Endothelial cell (in vitro differentiated cells): ENCODE measurements around the gene SULT2B1. TPM values are rescaled to one million over a fixed set of nuclear protein-coding genes. Genes with fewer than 3 reads are reported as not detected.
"Not testable (repeated sequence)": the region's sequence is repeated elsewhere in the genome, so short reads cannot be mapped to it uniquely, and the experiment has no call there.

Source experiments
- DNase-seq: peaks from one replicate; pipeline ENCODE4 v3.0.0; 2021; ENCODE audit warnings: low spot score
- H3K27ac Mint-ChIP-seq: one replicate; pipeline ENCODE4 v1.8.0; 2021; ENCODE audit warnings: mixed read lengths, inconsistent platforms; ENCODE audit not compliant: unreplicated experiment
- H3K27me3 Mint-ChIP-seq: one replicate; pipeline ENCODE4 v1.8.0; 2021; ENCODE audit warnings: mild to moderate bottlenecking, moderate library complexity, mixed read lengths, inconsistent platforms; ENCODE audit not compliant: unreplicated experiment
- H3K36me3 Mint-ChIP-seq: one replicate; pipeline ENCODE4 v1.8.0; 2021; ENCODE audit warnings: mild to moderate bottlenecking, low read depth, mixed read lengths, inconsistent platforms; ENCODE audit not compliant: unreplicated experiment
- H3K4me1 Mint-ChIP-seq: one replicate; pipeline ENCODE4 v1.8.0; 2021; ENCODE audit warnings: mild to moderate bottlenecking, mixed read lengths, inconsistent platforms; ENCODE audit not compliant: unreplicated experiment
- H3K4me3 Mint-ChIP-seq: one replicate; pipeline ENCODE4 v1.8.0; 2021; ENCODE audit warnings: mild to moderate bottlenecking, mixed read lengths, inconsistent platforms; ENCODE audit not compliant: unreplicated experiment
- H3K9me3 Mint-ChIP-seq: one replicate; pipeline ENCODE4 v1.8.0; 2021; ENCODE audit warnings: mixed read lengths, inconsistent platforms; ENCODE audit not compliant: unreplicated experiment
- total RNA-seq: library from RNA; stranded (reverse); fragmentation: NEBNext Ultra II Directional; extraction: Animal tissue kit (Norgen Biotek cat#: 25700); gene quantifications from one replicate; pipeline ENCODE4 v1.2.1, GENCODE V29; 2021; ENCODE audit not compliant: unreplicated experiment
- TF ChIP-seq, protein P1 (sequence below): fragments of 200-600 bp; sonication (generic); IDR thresholded peaks from one replicate; pipeline ENCODE4 v1.5.0; 2021; ENCODE audit warnings: antibody characterized with exemption; ENCODE audit not compliant: unreplicated experiment

SULT2B1 gene
- total RNA-seq, 1 donor from 2014 or later: 0.62 TPM

DNA sequence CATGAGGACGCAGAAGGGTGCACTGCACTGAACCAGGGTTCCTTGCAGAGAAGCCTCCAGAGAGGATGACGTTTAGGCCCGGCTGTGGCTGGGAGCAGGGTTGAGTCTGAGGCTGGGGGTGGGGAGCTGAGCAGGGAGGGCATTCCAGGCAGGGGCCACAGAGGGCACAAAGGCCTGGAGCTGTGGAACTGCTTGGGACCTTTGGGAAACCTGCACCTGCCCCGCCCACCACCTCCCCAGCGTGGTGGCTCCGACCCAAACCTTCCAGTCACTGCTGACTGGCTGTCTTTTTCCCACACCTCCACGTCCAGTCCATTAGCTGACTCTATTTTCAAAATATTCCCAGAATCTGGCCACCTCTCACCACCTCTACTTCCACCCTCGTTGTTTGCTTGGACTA lies 35.4 kb upstream of the SULT2B1 start:
- H3K4me3 Mint-ChIP-seq: no peak overlapping the region
- TF ChIP-seq, protein P1, sequence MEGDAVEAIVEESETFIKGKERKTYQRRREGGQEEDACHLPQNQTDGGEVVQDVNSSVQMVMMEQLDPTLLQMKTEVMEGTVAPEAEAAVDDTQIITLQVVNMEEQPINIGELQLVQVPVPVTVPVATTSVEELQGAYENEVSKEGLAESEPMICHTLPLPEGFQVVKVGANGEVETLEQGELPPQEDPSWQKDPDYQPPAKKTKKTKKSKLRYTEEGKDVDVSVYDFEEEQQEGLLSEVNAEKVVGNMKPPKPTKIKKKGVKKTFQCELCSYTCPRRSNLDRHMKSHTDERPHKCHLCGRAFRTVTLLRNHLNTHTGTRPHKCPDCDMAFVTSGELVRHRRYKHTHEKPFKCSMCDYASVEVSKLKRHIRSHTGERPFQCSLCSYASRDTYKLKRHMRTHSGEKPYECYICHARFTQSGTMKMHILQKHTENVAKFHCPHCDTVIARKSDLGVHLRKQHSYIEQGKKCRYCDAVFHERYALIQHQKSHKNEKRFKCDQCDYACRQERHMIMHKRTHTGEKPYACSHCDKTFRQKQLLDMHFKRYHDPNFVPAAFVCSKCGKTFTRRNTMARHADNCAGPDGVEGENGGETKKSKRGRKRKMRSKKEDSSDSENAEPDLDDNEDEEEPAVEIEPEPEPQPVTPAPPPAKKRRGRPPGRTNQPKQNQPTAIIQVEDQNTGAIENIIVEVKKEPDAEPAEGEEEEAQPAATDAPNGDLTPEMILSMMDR: no peak

DNA sequence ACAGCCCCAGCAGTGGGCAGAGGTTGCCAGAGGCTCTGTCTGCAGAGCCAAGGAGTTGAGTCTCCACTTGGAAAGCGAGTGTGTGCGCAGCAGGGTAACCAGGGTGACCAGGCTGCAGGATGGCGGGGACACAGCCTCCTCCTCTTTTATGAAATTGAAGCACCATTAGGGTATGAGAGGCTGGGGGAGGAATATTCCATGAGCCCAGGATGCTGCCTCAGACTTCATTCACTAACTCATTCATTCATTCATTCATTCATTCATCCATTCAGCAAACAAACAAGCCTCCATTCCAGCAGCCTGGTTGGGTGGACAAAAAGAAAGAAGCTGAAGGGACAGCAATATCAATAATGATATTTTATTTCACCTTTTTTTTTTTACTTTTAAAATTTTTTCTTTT lies 33.8 kb upstream of the SULT2B1 start:
- Mint-ChIP-seq H3K4me1 (no peaks in the 10 kb centered on the region), H3K27ac (no peak overlapping the region), H3K36me3 (no peaks in the 10 kb centered on the region), H3K9me3 (no peaks in the 10 kb centered on the region), H3K27me3 (no peaks in the 10 kb centered on the region), H3K4me3 (no peak overlapping the region)
- DNase-seq: no peak
- TF ChIP-seq, protein P1: no peak

More for the DNA sequence above, 35.4 kb upstream of the SULT2B1 start:
- Mint-ChIP-seq H3K9me3 (no peaks in the 10 kb centered on the region), H3K27me3 (no peaks in the 10 kb centered on the region), H3K27ac (no peak overlapping the region), H3K36me3 (no peaks in the 10 kb centered on the region), H3K4me1 (no peaks in the 10 kb centered on the region)
- no peak for DNase-seq

DNA sequence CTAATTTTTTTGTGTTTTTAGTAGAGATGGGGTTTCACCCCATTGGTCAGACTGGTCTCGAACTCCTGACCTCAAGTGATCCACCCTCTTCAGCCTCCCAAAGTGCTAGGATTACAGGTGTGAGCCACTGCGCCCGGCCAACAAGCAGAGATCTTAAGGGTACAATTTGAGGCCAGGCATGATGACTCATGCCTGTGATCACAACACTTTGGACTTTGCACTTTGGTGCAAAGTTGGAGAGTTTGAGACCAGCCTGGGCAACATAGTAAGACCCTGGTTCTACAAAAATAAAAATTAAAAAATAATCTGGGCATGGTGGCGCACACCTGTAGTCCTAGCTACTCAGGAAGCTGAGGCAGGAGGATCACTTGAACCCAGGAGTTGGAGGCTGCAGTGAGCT lies 32.5 kb upstream of the SULT2B1 start:
- not testable (repeated sequence) for H3K4me3 Mint-ChIP-seq, DNase-seq, H3K27ac Mint-ChIP-seq, H3K4me1 Mint-ChIP-seq, H3K9me3 Mint-ChIP-seq, H3K36me3 Mint-ChIP-seq, H3K27me3 Mint-ChIP-seq

DNA sequence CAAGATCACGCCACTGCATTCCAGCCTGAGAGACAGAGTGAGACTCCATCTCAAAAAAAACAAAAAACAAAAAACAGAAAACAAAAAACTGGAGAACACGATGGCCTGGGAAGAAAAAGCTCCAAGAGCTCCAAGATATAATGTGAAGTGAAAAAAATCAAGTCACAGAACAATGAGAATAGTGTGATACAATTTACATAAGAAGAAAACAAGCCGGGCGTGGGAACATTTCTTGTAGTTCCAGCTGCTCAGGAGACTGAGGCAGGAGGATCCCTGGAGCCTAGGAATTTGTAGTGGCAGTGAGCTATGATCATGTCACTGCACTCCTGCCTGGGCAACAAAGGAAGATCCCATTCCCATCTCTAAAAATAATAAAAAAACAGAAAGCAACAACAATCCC lies 31.8 kb upstream of the SULT2B1 start:
- TF ChIP-seq, protein P1: no peak
- DNase-seq: no peak
- no peaks in the 10 kb centered on the region for H3K4me1 Mint-ChIP-seq
- H3K9me3 Mint-ChIP-seq: no peaks in the 10 kb centered on the region
- H3K27ac Mint-ChIP-seq: no peak overlapping the region
- H3K4me3 Mint-ChIP-seq: no peak overlapping the region
- no peaks in the 10 kb centered on the region for H3K27me3 Mint-ChIP-seq
- H3K36me3 Mint-ChIP-seq: no peaks in the 10 kb centered on the region

DNA sequence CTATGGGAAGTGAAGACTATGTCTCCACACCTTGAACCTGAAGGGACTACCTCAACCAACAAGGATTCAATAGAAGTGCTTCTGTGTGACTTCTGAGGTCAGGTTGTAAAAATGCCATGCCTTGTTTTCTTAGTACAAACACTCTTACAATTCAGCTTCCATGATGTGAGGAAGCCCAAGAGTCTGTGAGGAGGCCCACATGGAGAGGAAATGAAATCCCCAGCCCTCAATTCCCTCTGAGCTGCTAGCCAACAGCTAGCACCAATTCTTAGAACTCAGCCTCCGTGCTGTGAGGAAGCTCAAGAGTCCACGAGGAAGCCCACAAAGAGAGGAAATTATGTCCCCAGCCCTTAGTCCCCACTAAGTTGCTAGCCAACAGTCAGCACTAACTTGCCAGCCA lies 27.8 kb upstream of the SULT2B1 start:
- Mint-ChIP-seq H3K9me3 (no peaks in the 10 kb centered on the region), H3K27ac (no peak overlapping the region), H3K36me3 (no peaks in the 10 kb centered on the region), H3K27me3 (peaks cover 3% of the 10 kb centered on the region), H3K4me3 (no peak overlapping the region), H3K4me1 (no peaks in the 10 kb centered on the region)
- no peak for DNase-seq
- TF ChIP-seq, protein P1: no peak

DNA sequence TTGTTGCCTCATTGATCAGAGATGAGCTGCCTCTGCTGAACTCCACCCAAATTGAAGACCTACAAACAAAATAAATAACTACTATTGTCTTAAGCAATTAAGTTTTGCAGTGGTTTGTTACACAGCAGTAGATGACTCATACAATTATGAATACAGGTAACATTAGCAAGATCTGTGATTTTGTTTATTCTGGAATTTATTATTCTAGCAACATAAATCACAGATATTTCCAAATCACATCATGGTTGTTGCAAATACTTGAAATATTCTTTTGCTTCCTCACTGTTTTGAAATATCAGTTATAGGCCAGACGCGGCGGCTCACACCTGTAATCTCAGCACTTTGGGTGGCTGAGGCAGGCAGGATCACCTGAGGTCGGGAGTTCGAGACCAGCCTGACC lies 27.2 kb upstream of the SULT2B1 start:
- Mint-ChIP-seq H3K9me3 (no peaks in the 10 kb centered on the region), H3K27ac (no peak overlapping the region), H3K4me3 (no peak overlapping the region), H3K4me1 (no peaks in the 10 kb centered on the region), H3K36me3 (no peaks in the 10 kb centered on the region), H3K27me3 (peaks cover 3% of the 10 kb centered on the region)
- TF ChIP-seq, protein P1: no peak
- DNase-seq: no peak
